A673 (cell line): Measurements from ENCODE around the gene SLC2A1. TPM values are rescaled to one million over a fixed set of nuclear protein-coding genes. Genes with fewer than 3 reads are reported as not detected.

Experiments
- BruUV-seq: library from RNA; stranded (reverse); fragments of 400-500 nt; replicated peaks from 2 replicates; lab custom pipeline; 2021; lab: Mats Ljungman, UMichigan
- CTCF ChIA-PET: fragments of 300-600 bp; sonication (Branson Sonifier 250); formaldehyde crosslinking; loops from one replicate; lab custom pipeline; 2022; ENCODE audit warnings: antibody characterized with exemption; lab: Charles Lee
- POLR2A ChIA-PET: fragments of 300-600 bp; sonication (Branson Sonifier 250); formaldehyde crosslinking; loops from one replicate; lab custom pipeline; 2022; ENCODE audit warnings: antibody characterized with exemption; ENCODE audit not compliant: low non-redundant PET; lab: Charles Lee
- DNase-seq: peaks from one replicate; pipeline ENCODE4 v3.0.0-alpha.2; 2015; ENCODE audit warnings: low spot score
- H3K27ac ChIP-seq: fragments of 200-600 bp; sonication (generic); 2 replicates; pipeline ENCODE4 v1.5.1; 2016; ENCODE audit warnings: mixed run types, low read depth, mild to moderate bottlenecking, mixed read lengths, antibody characterized with exemption, low read length; ENCODE audit not compliant: poor library complexity, severe bottlenecking
- H3K27me3 ChIP-seq: fragments of 200-600 bp; sonication (generic); replicated peaks from 2 replicates; pipeline ENCODE4 v1.6.1; 2017; ENCODE audit warnings: mixed run types, low read depth, mild to moderate bottlenecking, mixed read lengths, antibody characterized with exemption, low read length; ENCODE audit not compliant: insufficient read depth, poor library complexity
- H3K36me3 ChIP-seq: fragments of 200-600 bp; sonication (generic); 2 replicates; pipeline ENCODE4 v1.6.1; 2016; ENCODE audit warnings: mixed run types, mild to moderate bottlenecking, mixed read lengths, antibody characterized with exemption, low read length; ENCODE audit not compliant: insufficient read depth, poor library complexity, severe bottlenecking
- H3K4me1 ChIP-seq: fragments of 200-600 bp; sonication (generic); 2 replicates; pipeline ENCODE4 v1.6.1; 2017; ENCODE audit warnings: mixed run types, mild to moderate bottlenecking, mixed read lengths, antibody characterized with exemption, low read length; ENCODE audit not compliant: insufficient read depth, poor library complexity, severe bottlenecking
- H3K4me3 ChIP-seq: fragments of 200-600 bp; sonication (generic); 2 replicates; pipeline ENCODE4 v1.5.1; 2016; ENCODE audit warnings: low read depth, mixed run types, mild to moderate bottlenecking, mixed read lengths, low read length; ENCODE audit not compliant: poor library complexity, severe bottlenecking
- H3K9me3 ChIP-seq: fragments of 200-600 bp; sonication (generic); 2 replicates; pipeline ENCODE4 v1.6.1; 2016; ENCODE audit warnings: mixed run types, low read depth, mild to moderate bottlenecking, mixed read lengths, antibody characterized with exemption, low read length; ENCODE audit not compliant: poor library complexity, severe bottlenecking
- CTCF ChIP-seq: fragments of 300-800, 200-600 bp; sonication (generic); conservative IDR thresholded peaks from 2 replicates; pipeline ENCODE4 v1.5.1; 2017; ENCODE audit warnings: low read depth, mild to moderate bottlenecking, antibody characterized with exemption, low read length, moderate library complexity, mixed read lengths
- EZH2 ChIP-seq: fragments of 200-600 bp; sonication (generic); IDR thresholded peaks from 2 replicates; pipeline ENCODE4 v1.6.1; 2017; ENCODE audit warnings: borderline replicate concordance, low read depth, mild to moderate bottlenecking, mixed read lengths, antibody characterized with exemption, low read length; ENCODE audit not compliant: poor library complexity, severe bottlenecking
- intact Hi-C: fragments of 100-400 bp; cut with micrococcal nuclease; formaldehyde crosslinking; loops from one replicate; pipeline ENCODE4 v1.10.0; 2022; ENCODE audit not compliant: unreplicated experiment
- total RNA-seq: library from RNA; stranded (reverse); gene quantifications from 2 replicates; pipeline ENCODE4 v1.2.3, GENCODE V29; 2021

The SLC2A1 gene
- total RNA-seq, 1 experiment from 2014 or later = 36.7 TPM

GRCh38 chr1:42886800-42887199 is 71.9 kb downstream of the SLC2A1 start:
- POLR2A ChIA-PET = no interaction called here
- BruUV-seq = no TSS peak
- Histone ChIP-seq H3K36me3 (no peaks in the 10 kb centered on the region), H3K4me3 (no peak overlapping the region), H3K27ac (no peak overlapping the region), H3K4me1 (no peaks in the 10 kb centered on the region), H3K9me3 (no peaks in the 10 kb centered on the region), H3K27me3 (no peaks in the 10 kb centered on the region)
- no peak for DNase-seq
- no peak for TF ChIP-seq EZH2
- intact Hi-C loops = no loop called here
- CTCF ChIA-PET = no interaction called here

DNA sequence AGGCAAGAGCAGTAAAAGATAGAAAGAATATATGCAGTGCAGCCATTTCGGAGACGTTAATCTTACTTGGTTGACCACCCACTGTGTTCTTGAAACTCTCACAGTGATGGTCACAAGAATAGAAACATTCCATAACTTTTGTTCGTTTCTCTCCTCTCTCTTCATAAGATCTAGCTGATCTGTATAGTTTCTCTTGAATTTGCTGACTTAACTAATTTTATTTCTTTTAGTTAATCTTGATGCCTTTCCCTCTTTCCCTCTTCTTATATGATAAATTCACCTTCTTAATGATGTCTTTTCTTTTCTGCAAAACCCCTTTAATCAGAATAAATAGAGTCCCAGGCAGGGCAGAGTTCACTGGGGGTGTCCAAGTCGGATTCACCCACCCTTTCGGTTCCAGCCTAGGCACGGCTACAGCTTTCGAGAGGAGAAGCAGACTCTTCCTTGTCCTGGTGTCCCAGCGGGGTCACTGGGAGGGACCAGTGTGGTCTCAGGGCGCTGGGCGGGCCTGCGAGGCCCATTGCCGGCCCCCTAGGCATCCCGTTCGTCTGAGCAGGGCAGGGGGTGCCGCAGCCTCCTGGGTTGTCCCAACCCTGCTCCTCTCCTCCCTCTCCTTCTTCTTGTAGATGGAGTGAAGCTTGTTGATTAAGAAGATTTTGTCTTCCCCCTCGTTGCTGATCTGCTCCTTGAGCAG is 72.5 kb downstream of the SLC2A1 start:
- intact Hi-C loops = no loop called here
- POLR2A ChIA-PET = no interaction called here
- H3K27ac ChIP-seq = no peak overlapping the region
- H3K9me3 ChIP-seq = no peaks in the 10 kb centered on the region
- no peaks in the 10 kb centered on the region for H3K27me3 ChIP-seq
- CTCF ChIA-PET = no interaction called here
- H3K36me3 ChIP-seq = no peaks in the 10 kb centered on the region
- H3K4me3 ChIP-seq = no peak overlapping the region
- BruUV-seq = no TSS peak
- no peaks in the 10 kb centered on the region for H3K4me1 ChIP-seq
- TF ChIP-seq EZH2 (no peak), CTCF (no peak)
- DNase-seq = no peak

DNA sequence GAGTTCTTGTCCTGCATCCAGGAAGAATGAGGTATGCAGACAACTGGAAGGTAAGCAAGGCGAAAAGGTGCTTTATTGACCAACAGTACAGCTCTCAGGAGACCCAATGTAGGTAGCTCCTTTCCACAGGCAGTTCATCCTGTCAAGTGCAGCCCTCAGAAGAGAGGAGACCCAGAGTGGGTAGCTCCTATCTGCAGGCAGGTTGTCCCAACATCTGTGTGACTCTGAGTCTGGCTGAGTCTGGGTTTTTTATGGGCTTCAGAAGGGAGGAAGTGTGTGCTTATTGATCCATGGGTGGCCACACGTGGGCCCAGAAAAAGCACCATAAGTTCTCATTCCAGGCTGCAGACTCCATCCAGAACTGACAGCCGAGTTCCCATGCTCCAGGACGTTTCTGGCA is 78.3 kb downstream of the SLC2A1 start:
- Histone ChIP-seq H3K4me3 (no peak overlapping the region), H3K27me3 (peaks cover 11% of the 10 kb centered on the region), H3K27ac (no peak overlapping the region), H3K4me1 (no peaks in the 10 kb centered on the region), H3K36me3 (no peaks in the 10 kb centered on the region), H3K9me3 (no peaks in the 10 kb centered on the region)
- no peak for DNase-seq
- TF ChIP-seq CTCF = no peak
- no peak for TF ChIP-seq EZH2
- no TSS peak for BruUV-seq
- intact Hi-C loops = no loop called here
- ChIA-PET POLR2A (no interaction called here), CTCF (no interaction called here)

GRCh38 chr1:42877380-42877779 is 81.3 kb downstream of the SLC2A1 start:
- BruUV-seq = no TSS peak
- TF ChIP-seq EZH2 (no peak), CTCF (no peak)
- ChIA-PET POLR2A (no interaction called here), CTCF (no interaction called here)
- intact Hi-C loops = no loop called here
- DNase-seq = no peak
- Histone ChIP-seq H3K36me3 (no peaks in the 10 kb centered on the region), H3K9me3 (no peaks in the 10 kb centered on the region), H3K27me3 (peaks cover 11% of the 10 kb centered on the region), H3K4me3 (no peak overlapping the region), H3K4me1 (no peaks in the 10 kb centered on the region), H3K27ac (no peak overlapping the region)
